ENCODE data around the gene RALGAPA2.

GRCh38 chr20:20440886-20441658 is 271.4 kb downstream of the RALGAPA2 start:
- TF ChIP-seq CTCF (IDR thresholded peaks at IDR 0.05): no peak
- no peak for TF ChIP-seq POLR2A (IDR thresholded peaks at IDR 0.05)
